Fibroblast of lung (primary cell): ENCODE results near the gene PRKCSH. TPM values are rescaled to one million over a fixed set of nuclear protein-coding genes. Genes with fewer than 3 reads are reported as not detected.

Experiments used
- DNase-seq, 2 donors: peaks; one replicate each; pipeline versions ENCODE4 v3.0.0 to v3.0.0-alpha.2; 2010; ENCODE audit warnings: low read depth in 2 of 2
- H2AFZ ChIP-seq: 2 replicates; pipeline ENCODE4 v1.5.1; 2012; ENCODE audit warnings: low read length, control low read depth, inconsistent platforms
- H3K27ac ChIP-seq: 2 replicates; pipeline ENCODE4 v1.5.1; 2011; ENCODE audit warnings: low read length, control low read depth; ENCODE audit not compliant: insufficient read depth
- H3K27me3 ChIP-seq: 2 replicates; pipeline ENCODE4 v1.5.1; 2011; ENCODE audit warnings: mild to moderate bottlenecking, low read length; ENCODE audit not compliant: control insufficient read depth, insufficient read depth
- H3K36me3 ChIP-seq: 2 replicates; pipeline ENCODE4 v1.5.1; 2011; ENCODE audit warnings: low read length; ENCODE audit not compliant: control insufficient read depth, insufficient read depth
- H3K4me1 ChIP-seq: 2 replicates; pipeline ENCODE4 v1.5.1; 2011; ENCODE audit warnings: low read length; ENCODE audit not compliant: control insufficient read depth, insufficient read depth; ENCODE audit errors: extremely low read depth
- H3K4me2 ChIP-seq: 2 replicates; pipeline ENCODE4 v1.5.1; 2011; ENCODE audit warnings: low read length, control low read depth; ENCODE audit not compliant: insufficient read depth; ENCODE audit errors: extremely low read depth
- H3K4me3 ChIP-seq, 4 experiments: fragments of 200-600 bp in 1 of 4; sonication (generic) in 1 of 4; replicated peaks in 1 of 4; 2 replicates each; pipeline ENCODE4 v1.5.1; 2011 to 2016; ENCODE audit warnings: low read length in 4 of 4, low read depth in 3 of 4, mild to moderate bottlenecking in 3 of 4, control low read depth in 2 of 4, inconsistent platforms in 1 of 4, mixed read lengths in 1 of 4; ENCODE audit not compliant: insufficient read depth in 1 of 4; ENCODE audit errors: control extremely low read depth in 1 of 4
- H3K79me2 ChIP-seq: 2 replicates; pipeline ENCODE4 v1.5.1; 2012; ENCODE audit warnings: mild to moderate bottlenecking, low read length, inconsistent platforms; ENCODE audit not compliant: control insufficient read depth, insufficient read depth
- H3K9ac ChIP-seq: 2 replicates; pipeline ENCODE4 v1.5.1; 2011; ENCODE audit warnings: mild to moderate bottlenecking, low read length, control low read depth; ENCODE audit not compliant: insufficient read depth
- H3K9me3 ChIP-seq: 2 replicates; pipeline ENCODE4 v1.5.1; 2012; ENCODE audit warnings: low read depth, low read length; ENCODE audit not compliant: control insufficient read depth, insufficient read depth
- H4K20me1 ChIP-seq: 2 replicates; pipeline ENCODE4 v1.5.1; 2011; ENCODE audit warnings: low read length; ENCODE audit not compliant: control insufficient read depth, insufficient read depth; ENCODE audit errors: extremely low read depth
- CTCF ChIP-seq, 2 donors: IDR thresholded peaks in 1 of 2; conservative IDR thresholded peaks in 1 of 2; 1 replicate in 1 of 2; 2 replicates in 1 of 2; pipeline ENCODE4 v1.5.1; 2011 to 2012; ENCODE audit warnings: low read length in 2 of 2, control low read depth in 1 of 2, inconsistent platforms in 1 of 2, low read depth in 1 of 2, mild to moderate bottlenecking in 1 of 2
- EZH2 ChIP-seq: IDR thresholded peaks from 2 replicates; pipeline ENCODE4 v1.5.1; 2012; ENCODE audit warnings: low read length, control low read depth, mild to moderate bottlenecking; ENCODE audit errors: missing control alignments
- polyA plus RNA-seq, 2 donors: library from polyadenylated mRNA; depleted of rRNA in 1 of 2; stranded (reverse) in 1 of 2; unstranded in 1 of 2; fragments of >200 nt; gene quantifications; 2 replicates each; pipeline ENCODE4 v1.2.1, GENCODE V29; 2011 to 2012; ENCODE audit warnings: missing spikeins in 1 of 2
- total RNA-seq: library from RNA; depleted of rRNA; stranded (reverse); fragments of >200 nt; gene quantifications from 2 replicates; pipeline ENCODE4 v1.2.1, GENCODE V29; 2014

The PRKCSH gene
- total and polyA plus RNA-seq, 2 donors (not counting 1 experiment from before 2014, with no cell fraction given), result 117 to 134 TPM

GRCh38 chr19:11448923-11449554 is 13.6 kb downstream of the PRKCSH start:
- TF ChIP-seq CTCF (conservative IDR thresholded peaks at IDR 0.05 in 1 of 2, IDR thresholded peaks at IDR 0.05 in 1 of 2; ENCODE audit: low read depth in 1 of 2, low read length in 2 of 2), result no peak
- no peak for TF ChIP-seq EZH2
- no peaks in the 10 kb centered on the region for H4K20me1 ChIP-seq

DNA sequence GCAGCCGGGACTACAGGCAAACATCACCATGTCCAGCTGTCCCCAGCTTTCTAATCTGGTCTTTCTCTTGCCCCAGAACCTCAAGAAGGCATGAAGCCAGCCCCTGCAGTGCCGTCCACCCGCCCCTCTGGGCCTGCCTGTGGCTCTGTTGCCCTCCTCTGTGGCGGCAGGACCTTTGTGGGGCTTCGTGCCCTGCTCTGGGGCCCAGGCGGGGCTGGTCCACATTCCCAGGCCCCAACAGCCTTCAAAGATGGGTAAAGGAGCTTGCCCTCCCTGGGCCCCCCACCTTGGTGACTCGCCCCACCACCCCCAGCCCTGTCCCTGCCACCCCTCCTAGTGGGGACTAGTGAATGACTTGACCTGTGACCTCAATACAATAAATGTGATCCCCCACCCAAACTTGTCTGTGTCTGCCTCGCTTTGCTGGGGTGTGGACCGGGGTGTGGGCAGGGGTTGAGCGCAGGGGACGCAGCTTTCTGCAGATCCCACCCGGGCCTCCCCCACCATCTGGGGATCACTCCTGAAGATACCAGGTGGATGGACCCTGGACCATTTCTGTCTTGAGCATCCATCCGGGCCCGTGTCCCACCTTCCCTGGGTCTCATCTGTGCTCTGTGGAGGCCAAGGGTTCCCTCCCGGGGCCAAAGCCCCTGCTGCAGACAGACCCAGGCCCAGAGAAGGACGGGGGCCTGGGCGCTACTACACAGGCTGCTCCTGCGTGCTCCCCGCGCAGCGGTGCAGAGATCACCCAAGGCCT is 15.3 kb downstream of the PRKCSH start:
- Histone ChIP-seq H3K79me2 (no peaks in the 10 kb centered on the region), H3K36me3 (peaks cover 21% of the 10 kb centered on the region), H2AFZ (no peak overlapping the region), H3K4me1 (no peaks in the 10 kb centered on the region), H3K4me2 (no peak overlapping the region), H3K27me3 (no peaks in the 10 kb centered on the region), H3K27ac (no peak overlapping the region), H3K9ac (no peak overlapping the region), H3K4me3 (no peak overlapping the region), H3K9me3 (no peaks in the 10 kb centered on the region), H4K20me1 (no peaks in the 10 kb centered on the region)
- TF ChIP-seq CTCF (conservative IDR thresholded peaks at IDR 0.05 in 1 of 2, IDR thresholded peaks at IDR 0.05 in 1 of 2; ENCODE audit: low read depth in 1 of 2, low read length in 2 of 2), result no peak
- no peak for TF ChIP-seq EZH2
- DNase-seq, result no peak

More at GRCh38 chr19:11448923-11449554, 13.6 kb downstream of the PRKCSH start:
- Histone ChIP-seq H3K36me3 (peaks cover 25% of the 10 kb centered on the region), H3K9me3 (no peaks in the 10 kb centered on the region), H3K27ac (no peak overlapping the region), H3K4me2 (no peak overlapping the region), H3K4me1 (peaks cover 2% of the 10 kb centered on the region), H3K27me3 (no peaks in the 10 kb centered on the region), H3K4me3 (no peak overlapping the region), H2AFZ (no peak overlapping the region), H3K79me2 (no peaks in the 10 kb centered on the region), H3K9ac (no peak overlapping the region)
- DNase-seq, result no peak

DNA sequence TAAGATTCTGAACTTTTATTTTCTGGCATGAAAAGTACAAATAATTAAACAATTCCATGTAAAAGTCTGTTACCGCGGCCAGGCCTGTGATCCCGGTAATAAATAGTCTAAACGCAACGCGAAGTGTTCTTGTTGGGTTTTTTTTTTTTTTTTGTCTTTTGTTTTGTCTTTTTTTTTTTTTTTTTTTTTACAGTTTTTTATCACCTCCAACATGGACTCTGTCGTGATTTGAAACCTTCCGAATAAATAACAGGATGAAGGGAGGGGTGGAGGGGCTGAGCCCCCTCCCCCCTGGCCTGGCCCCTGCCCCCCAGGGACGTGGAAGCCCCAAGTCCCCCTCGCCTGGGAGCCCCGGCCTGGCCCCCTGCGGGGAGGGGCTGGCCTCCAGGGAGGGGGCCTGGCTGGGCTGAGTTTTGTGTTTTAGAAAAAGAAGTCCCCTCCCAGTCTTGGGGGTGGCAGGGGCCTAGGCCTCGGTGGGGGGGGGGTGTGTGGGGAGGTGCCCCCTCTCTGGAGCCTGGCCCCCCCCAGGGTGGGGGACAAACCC is 16.0 kb downstream of the PRKCSH start:
- DNase-seq, result no peak
- Histone ChIP-seq H3K4me1 (no peaks in the 10 kb centered on the region), H3K9me3 (no peaks in the 10 kb centered on the region), H3K36me3 (peaks cover 16% of the 10 kb centered on the region), H3K79me2 (no peaks in the 10 kb centered on the region), H3K27ac (no peak overlapping the region), H3K4me3 (no peak overlapping the region), H3K4me2 (no peak overlapping the region), H2AFZ (no peak overlapping the region), H4K20me1 (no peaks in the 10 kb centered on the region), H3K27me3 (no peaks in the 10 kb centered on the region), H3K9ac (no peak overlapping the region)
- TF ChIP-seq EZH2, result no peak
- no peak for TF ChIP-seq CTCF (conservative IDR thresholded peaks at IDR 0.05 in 1 of 2, IDR thresholded peaks at IDR 0.05 in 1 of 2; ENCODE audit: low read depth in 1 of 2, low read length in 2 of 2)
